Stimulated activated CD8-positive, alpha-beta memory T cell treated with anti-CD3 and anti-CD28 coated beads, Interleukin-7, amount 100 ng/mL, for 24 hours (primary cell): ENCODE results near the gene ZNF536.
"Not testable (repeated sequence)": the region's sequence is repeated elsewhere in the genome, so short reads cannot be mapped to it uniquely, and the experiment has no call there.

Source experiments
- DNase-seq: peaks from one replicate; pipeline ENCODE4 v3.0.0-alpha.2; 2020; ENCODE audit warnings: low read depth

ZNF536 gene

DNA sequence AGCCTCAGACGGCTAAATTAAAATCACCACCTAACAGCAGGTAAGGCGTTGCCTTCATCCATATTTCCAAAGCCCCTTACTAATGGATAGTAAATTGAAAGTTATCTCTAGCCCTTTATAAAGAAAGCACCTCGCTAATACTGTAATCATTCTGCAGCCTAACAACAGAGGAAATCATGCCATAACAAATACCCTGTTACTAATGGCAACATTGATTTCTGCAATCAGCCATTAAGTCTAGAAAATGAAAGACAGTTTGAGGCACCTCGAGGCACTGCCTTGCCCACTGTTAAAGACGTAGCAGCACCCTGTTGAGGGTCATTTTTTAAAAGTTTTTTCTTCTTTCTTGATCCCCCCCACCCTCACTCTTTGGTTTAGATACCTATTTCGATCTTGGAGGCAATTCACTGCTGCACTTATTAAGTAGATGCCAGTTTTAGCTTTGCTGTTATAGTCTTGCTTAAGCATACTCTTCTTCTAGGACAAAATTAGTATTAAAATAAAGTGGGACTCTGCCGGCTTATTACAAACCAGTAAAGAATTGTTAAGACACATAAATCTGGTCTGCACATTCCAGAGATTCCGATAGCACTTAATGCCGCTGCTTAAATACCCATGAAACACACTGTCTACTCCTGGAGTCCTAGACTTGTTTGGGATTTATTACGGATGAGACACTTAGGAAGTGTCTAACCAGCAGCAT is 74.8 kb downstream of the ZNF536 start:
- no peak for DNase-seq

DNA sequence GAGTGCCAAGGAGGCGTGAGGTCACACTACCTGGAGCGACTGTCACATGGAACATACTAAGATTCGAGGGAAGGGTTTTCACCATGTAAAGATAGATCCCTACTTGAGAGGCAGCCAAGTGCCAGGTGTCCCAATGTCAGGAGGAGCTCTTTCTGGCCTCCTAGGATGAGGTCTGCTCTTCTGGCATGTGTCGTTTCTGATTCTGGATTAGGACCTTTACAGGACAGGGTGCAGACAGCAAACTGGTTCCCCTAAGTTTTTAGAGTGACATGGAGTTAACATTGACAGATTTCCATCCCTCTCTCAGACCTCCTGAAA is 75.3 kb downstream of the ZNF536 start:
- no peak for DNase-seq

DNA sequence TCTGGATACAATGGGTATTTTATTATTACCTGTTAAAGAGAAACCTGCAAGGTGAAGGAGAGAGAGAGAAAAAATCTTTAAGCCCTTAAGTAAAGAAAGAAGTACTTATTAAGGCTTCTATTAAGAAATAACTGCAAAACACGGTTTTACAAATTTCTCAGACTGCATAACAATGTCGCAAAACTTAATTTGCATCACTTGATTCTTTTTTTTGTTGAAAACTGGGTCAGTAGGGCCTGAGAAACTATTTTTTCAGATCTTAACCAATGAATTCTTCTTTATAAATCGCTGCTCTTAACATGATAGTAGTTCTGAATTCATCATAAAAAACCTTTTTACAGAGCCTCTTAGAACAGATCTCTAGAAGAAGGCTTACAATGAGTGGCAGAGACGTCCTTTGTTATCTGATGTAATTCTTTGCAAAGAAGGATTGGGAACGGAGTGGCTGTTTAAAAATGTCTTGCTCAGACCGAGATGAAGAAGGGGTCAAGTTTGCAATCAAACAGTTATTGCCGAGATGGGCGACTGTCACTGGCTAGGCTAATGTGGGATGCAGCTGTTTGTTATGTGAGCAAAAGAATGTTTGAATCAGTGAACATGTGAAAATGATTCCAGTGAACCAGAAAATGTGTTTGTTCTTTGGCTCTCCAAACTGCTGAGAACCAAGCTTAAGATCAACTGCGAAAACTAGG is 76.3 kb downstream of the ZNF536 start:
- no peak for DNase-seq

DNA sequence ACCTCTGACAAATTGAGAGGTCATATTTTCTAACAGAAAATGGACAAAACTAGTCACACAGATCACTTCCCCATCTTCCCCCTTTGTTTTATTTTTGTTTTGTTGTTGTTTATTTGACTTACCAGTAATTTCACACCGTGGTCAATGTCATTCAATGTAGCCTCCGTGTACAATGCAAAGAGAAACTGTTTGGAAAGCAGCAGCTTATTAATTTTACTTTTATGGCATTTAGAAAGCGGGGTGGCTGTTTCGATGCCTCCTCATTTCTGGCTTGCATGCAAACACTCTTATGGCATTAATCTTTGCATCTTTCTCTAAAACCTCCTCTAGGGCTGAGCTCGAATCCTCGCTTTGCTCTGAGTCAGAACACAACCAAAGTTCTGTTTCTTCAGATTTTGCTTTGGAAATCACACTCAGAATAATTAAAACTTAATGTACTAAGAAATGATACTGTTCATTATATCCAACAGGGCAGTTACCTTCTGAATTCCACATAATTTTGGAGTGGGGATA is 77.0 kb downstream of the ZNF536 start:
- no peak for DNase-seq

DNA sequence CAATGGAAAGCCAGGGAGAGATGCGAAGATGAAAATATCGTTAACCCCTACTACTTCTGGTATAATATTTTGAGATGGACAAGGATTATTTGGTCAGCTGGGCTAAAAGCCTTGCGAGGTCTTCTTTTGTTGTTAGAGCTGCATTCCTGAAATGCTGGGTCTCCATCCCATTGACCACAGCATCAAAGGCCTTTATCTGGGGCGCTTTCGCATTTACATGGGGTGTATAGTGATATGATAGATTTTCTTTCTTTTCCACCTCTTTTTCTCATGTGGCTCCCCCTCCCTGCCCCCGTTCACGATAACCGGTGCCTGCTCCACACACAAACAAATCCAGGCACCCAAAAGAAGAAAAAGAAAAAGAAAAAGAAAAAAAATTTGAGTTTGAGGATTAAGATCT is 77.5 kb downstream of the ZNF536 start:
- no peak for DNase-seq

DNA sequence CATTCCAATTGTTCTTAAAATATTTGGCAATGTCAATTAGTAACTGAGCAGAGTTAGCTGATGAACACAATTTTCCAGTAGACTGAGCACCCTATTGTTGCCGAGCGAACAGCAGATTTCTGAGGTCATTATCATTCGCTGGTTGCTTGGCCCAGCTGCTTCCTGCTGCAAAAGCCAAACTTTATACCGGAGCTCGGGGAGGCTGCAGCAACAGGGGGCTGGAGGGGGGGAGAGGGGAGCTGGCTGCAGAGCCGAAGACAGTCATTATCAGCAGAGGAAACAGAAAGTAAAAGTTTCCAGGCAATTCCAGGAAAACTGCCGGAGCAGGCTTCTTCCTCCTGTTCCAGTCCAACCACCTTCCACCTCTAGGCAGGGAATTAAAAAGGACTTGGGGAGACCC is 77.9 kb downstream of the ZNF536 start:
- no peak for DNase-seq

DNA sequence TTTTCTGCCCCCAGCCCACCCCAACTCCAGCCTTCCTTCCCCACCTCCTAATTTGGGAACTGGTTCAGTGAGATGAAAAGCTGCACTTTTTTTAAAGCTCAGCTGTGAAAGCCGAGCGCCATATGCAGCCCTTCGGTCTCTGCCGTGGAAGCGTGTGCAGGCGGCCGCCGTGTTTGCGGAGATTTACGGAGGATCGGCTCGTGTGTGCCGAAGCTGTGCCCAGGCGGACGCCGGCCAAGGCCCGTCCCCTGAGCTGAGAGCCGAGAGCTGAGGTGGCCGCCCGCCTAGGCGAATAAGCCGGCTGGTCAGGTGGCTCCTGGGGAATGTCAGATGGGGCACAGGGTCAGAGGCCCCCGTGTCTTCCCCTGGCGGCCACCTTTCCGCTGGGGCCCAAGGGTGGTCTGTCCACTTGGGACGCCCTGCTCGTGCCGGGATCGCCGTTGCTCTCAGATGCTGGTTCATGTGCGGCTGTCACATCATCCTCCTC is 78.7 kb downstream of the ZNF536 start:
- no peak for DNase-seq

DNA sequence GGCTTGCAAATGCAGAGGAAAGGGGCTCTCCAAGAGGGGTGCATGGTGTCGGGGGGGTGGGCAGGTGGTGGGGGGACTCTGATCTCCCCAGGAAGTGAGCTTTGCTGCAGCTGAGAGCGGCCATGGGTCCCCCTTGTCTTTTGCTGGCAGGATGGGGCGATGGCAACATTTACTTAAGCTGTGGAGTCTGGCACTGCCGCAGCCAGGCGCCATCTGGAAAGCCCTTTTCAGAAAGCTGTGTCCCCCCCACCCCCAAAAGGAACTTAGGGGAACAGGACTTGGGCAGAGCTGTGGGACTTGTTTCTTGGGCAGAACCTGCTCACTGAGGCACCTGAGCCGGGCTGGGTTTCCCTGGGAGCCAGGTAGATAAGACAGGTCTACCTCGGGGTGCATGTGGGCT is 80.7 kb downstream of the ZNF536 start:
- DNase-seq = no peak

DNA sequence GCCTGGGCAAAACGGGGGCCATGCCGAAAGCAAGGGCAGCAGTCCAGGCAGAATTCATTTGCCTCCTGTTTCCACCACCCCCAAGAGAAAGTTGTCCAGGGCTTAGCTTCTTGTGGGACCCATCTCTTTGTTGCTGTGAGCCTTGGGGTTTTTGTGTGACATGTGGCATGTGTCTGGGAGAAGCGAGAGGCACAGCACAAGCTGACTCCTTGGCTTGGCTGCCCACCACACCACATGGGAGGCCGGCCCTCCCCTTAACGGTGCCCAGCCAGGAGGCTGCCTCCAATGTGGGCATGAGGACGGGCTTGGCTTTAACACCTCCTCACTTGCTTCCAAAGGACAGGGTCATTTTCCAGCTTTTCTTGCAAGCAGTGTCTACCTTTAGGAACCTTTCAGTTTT is 81.6 kb downstream of the ZNF536 start:
- DNase-seq = no peak

DNA sequence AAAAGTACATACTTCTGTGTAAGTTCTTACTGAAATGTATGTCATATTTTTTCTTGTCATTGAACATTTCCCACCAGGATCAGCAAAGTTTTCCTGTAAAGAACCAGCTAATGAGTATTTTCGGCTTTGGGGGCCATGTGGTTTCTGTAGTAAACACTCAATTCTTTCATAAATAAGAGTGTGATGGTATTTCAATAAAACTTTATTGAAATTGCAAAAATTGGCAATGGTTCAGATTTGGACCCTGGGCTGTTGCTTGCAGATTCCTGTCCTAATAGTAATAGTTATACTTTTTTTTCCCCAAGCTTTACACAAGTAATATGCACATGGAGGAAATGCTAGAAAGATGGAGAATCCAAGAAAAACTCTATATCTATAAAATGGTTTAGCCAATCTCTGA is 83.7 kb downstream of the ZNF536 start:
- DNase-seq = no peak

DNA sequence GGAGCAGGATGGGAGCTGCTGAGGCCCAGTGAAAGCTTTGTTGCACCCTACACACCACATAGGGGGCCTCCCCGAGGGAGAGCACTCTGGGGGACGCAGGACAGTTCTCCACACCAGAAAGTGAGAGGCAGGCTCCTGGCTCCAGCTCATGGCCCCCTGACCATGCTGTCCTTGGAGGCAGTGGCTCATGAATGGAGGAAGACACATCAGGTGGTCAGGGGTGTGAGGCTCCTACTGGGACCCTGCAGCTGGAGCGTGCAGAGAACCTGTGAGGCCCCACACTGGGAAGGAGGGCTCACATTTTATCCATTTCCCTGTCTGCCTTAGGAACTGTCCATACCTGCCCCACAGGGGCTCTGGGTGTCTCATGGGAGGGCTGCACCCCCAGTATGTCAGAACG is 85.3 kb downstream of the ZNF536 start:
- no peak for DNase-seq

DNA sequence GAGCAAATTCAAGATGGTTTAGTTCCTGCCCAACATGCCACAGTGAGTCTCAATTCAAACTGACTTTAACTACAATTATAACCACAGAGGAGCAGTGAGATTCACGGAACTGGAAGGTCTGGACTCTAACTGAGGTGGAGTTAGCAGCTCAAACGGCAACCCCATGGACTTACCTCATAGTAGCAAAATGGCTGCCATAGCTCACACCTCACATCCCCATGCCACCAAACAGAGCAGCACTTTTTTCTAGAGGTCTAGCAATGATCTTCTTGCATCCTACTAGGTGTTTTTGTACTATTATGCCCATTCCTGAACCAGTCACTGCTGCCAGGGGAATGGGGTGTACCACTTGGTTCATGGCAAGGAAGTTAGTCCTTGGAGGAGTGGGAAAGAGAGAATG is 87.7 kb downstream of the ZNF536 start:
- no peak for DNase-seq

DNA sequence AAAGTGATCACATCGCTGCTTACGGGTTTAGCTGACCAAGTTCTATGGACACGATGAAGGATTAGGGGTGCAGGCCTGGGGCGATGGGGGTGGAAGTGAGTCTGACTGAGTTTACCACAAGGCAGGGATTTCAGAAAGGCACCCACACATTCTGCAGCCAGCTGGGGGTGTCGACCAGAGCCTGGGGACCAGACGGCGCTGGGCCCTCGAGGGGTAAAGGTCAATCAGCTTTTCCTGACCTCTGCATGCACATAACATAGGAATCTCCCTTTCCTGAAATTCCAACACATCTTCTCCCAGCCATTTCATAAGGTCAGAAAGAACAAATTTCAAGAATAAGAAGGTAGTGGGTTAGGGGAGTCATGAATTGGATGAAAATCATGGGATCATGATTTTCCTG is 92.0 kb downstream of the ZNF536 start:
- DNase-seq = no peak

DNA sequence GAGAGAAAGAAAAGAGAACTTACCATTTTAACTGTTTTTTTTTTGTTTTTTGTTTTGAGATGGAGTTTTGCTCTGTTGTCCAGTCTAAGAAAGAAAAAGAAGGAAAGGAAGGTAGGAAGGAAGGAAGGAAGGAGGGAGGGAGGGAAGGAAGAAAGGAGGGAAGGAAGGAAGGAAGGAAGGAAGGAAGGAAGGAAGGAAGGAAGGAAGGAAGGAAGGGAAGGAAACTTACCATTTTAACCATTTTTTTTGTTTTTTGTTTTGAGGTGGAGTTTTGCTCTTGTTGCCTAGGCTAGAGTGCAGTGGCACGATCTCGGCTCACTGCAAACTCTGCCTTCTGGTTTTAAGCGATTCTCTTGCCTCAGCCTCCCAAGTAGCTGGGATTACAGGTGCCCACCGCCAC is 94.4 kb downstream of the ZNF536 start:
- not testable (repeated sequence) for DNase-seq

DNA sequence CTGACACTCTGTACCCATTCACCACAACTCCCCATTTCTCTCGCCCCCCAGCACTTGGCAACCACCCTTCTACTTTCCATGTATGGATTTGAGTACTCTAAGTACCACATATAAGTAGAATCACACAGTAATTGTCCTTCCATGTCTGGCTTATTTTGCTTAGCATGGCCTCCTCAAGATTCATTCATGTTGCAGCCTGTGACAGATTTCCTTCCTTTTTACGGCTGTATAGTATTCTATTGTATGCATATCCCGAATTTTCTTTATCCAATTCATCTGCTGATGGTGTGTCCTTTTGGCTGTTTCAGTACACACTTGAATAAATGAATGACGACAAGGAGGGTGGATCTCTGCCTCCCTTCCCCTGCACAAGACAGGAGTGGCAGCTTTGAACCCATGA is 95.1 kb downstream of the ZNF536 start:
- no peak for DNase-seq

DNA sequence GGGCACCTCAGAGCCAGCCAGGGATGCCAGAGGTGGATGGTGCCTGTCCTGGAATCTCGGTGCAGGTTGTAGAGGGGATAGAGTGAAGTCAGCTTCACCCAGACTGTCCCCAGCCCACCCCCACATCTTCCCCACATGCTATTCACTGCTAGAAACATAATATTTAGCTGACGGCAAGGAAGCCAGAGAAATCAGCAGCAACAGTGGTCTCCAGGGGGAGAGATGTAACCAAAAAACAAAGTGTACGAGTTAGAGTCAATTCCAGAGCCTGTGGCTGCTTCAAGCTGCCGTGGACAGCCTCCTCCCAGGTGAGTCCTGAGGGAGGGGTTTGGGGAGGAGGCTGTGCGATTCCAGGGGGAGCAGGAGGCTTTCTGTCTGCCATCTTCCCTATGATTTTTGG is 97.6 kb downstream of the ZNF536 start:
- no peak for DNase-seq

DNA sequence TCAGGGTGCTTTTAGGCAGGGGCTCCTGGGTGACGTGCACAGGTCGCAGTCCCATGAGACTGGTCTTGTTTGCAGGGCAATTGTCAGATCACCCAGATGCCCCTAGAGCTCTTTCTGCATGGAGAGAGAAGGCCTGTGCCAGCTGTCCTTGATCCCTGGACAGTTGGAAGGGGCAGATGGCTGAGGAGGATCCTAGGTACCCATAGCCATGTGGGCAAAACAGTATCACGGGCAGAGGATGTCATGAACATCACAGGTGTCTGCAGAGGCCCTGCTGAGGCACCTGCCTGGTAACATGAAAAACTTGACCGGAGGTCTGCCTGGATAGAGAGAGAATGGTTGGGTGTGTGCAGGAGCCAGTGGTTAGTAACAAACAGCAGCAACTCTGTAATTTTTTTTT is 99.3 kb downstream of the ZNF536 start:
- DNase-seq = no peak

DNA sequence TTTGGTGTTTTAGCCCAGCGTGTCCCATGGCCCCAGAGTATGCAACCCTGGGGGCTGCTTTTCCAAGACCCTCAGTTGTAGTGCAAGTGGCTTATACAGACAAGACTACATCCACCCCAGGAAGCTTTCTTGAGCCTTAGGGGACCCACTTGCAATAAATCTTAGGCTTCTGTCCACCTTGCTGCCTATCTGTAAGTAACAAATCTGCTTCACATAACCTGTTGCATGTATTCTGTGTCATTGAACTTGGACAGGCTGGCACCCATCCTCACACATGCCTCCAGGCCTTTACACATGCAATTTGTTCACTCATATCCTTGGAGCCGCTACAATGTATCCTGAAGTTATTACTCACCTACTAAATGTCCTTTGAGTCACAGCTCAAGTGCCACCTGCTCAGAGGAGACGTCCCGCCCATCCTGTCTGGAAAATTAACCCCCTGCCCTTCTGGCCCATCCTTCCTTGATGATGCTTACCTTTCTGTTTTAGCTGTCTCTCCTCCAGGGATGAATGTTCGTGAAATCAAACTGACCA is 101.2 kb downstream of the ZNF536 start:
- DNase-seq = no peak

DNA sequence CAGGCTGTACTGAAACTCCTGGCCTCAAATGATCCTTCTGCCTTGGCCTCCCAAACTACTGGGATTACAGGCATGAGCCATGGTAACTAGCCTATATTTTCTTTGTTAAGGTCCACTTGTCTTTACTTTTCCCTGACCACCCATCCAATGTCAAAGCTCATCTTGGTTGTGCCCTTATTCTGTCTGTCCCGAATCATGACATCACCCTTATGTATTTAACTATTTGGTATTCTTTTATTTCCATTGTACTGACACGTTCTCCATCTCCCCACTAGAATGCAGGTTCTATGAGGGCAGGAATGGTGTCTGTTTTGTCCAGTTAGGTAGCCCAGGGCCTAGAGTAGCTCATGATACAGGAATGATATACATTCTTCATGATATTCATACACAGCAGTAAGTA is 104.8 kb downstream of the ZNF536 start:
- no peak for DNase-seq

DNA sequence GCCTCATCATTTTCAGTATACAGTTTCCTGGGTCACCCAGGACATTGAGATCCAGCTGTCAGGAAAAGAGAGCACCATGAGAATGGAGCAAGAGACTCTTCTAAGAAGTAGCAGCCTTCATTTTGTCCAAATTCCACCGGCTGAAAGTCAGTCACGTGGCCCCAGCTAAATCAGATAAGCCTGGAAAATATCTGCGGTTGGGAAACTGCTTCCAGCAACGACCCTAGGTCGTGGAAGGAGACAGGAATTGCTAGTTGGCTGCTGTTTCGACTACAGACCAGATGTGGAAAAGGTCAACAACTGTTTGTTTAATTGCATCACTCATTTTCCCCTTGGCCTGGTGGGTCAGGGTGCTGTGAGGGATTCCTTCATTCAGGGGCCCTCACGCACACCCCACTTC is 107.0 kb downstream of the ZNF536 start:
- DNase-seq = no peak

DNA sequence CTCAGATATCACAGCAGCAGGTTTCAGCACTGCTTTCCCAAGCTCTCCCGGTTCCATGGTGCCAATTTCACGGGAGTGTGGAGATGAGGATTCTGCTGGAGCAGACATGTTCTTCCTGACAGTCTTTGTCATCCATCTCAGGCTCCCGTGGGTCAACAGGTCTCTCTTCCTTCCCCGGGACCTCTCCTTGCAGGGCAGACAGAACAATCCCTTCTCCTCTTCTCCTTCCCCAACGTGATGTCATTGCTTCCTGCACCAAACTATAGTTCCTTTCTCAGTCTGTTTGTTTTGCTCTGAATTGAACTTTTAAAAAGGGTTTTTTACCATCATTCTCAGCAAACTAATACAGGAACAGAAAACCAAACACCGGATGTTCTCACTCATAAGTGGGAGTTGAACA is 107.9 kb downstream of the ZNF536 start:
- no peak for DNase-seq

DNA sequence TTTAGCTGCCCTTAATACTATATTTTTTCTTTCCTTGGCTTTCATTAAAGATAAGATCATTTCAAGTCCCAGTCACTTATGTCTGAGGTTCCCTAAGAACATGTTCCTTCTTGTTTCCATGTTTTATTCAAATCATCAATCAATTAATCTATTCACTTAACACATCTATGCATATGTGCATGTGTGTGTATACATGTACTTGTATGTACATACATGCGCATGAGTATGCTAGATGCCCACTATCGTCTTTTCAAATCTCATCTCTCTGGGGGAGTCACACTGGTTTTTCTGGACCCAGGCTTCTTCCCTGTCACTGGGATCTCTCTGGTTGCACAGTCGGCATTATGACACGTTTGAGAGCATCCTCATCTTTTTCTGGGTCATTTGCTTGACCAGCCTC is 108.9 kb downstream of the ZNF536 start:
- no peak for DNase-seq

DNA sequence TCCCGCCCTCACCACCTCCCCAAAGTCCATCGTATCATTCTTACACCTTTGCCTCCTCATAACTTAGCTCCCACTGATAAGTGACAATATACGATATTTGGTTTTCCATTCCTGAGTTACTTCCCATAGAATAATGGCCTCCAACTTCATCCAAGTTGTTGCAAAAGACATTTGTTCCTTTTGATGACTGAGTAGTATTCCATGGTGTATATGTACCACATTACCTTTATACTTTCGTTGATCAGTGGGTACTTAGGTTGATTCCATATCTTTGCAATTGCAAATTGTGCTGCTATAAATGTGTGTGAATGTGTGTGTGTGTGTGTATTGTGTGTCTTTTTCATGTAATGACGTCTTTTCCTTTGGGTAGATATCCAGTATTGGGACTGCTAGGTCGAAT is 109.6 kb downstream of the ZNF536 start:
- no peak for DNase-seq

DNA sequence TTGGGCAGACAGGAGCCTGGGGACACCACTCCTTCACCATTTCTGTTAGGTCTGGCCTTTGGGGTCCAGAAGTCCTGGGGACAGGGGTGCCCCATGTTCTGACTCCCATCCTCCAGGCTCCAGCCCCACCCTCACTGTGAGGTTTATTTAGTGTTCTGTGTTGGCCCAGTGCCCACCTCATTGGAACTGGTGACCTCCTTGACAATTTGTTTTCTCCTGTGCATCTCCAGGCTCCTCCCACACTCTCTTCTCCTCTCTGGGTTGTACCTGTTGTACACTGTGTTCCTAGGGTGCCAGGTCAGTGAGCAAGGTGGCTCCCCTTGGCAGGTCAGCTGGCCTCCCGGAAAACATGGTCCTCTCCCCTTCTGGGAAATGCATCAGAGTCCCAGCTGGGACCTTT is 110.8 kb downstream of the ZNF536 start:
- no peak for DNase-seq
